CD4-positive, alpha-beta T cell treated with Interleukin-6 at 100 ng/mL for 8 hours (primary cell): ENCODE data around the gene NOD2.

Source experiments
- DNase-seq: peaks from one replicate; pipeline ENCODE4 v3.0.0-alpha.2; 2020; ENCODE audit warnings: mixed read lengths, low spot score

NOD2 gene

DNA sequence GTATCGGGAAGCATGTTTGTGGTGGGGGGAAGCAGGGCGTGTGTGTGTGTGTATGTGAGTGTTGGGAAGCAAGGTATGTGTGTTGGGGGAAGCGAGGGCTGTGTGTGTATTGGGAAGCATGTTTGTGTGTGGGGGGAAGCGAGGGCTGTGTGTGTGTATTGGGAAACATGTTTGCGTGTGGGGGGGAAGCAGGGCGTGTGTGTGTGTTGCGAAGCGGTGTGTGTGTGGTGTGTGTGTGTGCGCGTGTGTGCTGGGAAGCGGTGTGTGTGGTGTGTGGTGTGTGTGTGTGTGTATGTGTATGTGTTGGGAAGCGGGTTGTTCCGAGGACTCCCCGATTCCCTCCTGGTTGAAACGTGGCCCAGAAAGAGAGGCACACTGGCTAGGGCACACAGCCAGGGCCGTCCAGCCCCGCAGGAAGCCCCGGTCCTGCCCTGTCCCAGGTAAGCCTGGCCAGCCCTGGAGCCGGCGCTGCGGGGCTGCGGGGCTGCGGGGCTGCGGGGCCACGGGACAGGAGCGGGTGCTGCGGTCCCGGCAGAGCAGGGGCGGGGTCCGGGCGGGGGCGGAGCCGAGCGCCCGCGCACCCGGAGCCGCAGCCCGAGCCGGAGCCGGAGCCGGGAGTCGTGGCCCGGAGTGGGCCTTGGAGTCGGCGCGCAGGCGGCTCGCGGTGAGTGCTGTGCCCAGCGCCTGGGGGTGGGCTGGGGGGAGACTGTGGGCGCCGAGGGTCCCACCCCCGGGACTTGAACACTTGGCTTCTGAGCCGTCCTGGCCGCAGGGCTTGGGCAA lies at the start of gene NOD2:
Gene NOD2 (plus strand): TSS at position 608 of the 783 bp plus-strand sequence. CDS start 5,890 bp downstream, outside the sequence.
- peak; percentile 19 for DNase-seq

DNA sequence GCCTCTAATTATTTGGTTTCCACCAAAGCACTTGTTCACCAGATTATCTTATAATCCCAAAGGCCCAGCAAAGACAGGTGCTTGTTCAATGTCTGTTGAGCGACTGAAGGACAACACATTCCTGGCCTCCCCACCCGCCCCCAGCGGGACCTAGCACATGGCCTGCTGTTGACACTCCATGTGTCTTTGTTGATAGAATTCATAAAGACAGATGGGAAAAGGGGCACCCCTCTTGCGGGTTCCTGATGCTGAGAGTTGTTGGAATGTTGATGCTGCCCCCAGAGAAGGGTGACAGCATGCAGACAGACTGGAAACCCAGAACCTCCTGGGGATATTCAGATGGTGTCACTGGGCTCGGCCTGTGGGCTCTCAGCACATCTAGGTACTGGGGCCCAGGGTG lies 49.2 kb upstream of the NOD2 start:
- no peak for DNase-seq

DNA sequence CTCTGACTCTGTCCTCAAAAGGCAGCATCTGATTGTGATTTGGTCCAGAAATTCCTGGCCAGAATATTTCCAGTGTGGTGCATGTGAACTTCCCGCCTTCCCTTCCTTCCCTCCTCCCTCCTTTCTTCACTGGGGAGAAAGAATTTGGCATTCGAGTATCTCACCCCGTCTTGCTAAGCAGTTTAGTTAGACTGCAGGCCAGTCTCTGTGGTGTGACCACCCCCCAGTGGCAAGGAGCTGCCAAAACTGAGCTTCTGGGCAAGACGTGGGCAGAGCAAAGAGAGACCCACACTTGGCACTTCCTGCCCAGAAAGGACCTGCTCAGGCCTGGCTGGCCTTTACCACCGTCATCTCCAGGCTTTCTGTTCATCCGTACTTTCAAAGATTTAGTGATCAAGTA lies 48.7 kb upstream of the NOD2 start:
- peak; percentile 39 for DNase-seq

DNA sequence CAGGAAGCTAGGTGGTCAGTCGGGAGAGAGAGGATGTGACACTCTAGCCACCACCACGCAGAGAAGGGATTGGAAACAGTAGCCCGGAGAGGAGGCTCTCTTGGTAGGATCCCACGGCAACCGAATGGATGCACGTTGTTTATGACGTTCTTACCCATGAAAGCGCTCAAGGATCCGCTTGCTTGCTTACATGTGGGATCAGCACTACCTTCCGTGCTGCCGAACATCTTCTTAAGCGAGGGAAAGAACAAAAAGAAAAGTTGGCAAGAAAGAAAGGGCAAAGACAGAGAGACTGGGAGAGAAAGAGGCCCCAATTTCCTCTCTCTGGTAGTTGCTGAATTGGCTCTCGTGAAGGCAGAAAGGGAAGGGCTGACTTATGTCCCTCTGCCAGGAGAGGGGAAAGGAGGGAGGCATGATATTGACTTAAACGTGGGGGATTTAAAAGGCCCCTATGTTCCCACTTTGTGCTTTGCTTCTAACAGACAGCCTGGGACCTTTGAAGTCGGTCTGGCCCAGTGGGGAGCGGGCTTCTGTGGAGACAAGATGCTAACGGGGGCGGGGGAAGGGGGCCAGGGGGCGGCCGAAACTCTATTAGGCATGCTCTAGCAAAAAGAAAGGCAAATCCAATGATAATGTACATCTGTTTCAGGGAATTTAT lies 47.7 kb upstream of the NOD2 start:
- DNase-seq, result no peak

DNA sequence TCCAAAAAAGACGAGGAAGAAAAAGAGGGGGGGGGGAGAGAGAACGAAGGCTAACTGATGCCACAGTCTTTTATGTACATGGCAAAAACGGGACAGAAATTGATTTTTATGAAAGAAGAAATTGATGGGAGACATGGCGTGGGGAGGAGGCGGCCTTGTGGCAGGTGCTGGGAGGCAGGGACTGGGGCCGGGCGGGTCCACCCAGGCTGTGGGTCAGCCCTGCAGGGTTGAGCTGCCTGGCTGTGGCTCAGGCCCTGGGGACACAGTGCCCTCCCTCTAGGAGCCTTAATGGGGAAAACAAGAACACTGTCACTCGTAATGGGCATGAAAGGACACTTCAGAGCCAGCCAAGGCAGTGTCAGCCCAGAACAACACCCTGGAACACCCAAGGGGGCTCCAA lies 47.1 kb upstream of the NOD2 start:
- no peak for DNase-seq

DNA sequence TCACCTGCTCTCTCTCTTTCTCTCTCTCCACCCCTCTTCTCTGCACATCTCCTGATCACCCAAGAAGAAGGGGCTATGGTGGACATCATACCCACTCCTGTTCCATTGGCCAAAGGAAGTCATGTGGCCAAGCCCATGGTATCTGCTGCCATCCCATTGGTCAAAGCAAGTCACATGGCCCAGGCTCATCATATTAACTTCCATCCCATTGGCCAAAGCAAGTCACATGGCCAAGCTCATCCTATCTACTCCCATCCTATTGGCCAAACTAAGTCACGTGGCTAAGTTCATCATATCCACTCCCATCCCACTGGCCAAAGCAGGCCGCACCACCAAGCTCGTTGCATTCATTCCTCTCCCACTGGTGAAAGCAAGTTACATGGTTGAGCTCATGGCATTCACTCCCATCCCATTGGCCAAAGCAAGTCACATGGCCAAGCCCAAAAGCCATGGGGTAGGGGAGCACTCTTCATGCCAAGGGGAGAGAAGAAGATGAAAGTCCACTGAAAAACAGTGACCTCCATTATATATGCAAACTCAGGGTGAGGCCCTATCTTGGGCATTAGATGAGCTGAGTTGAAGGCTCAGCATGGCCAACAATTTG lies 41.5 kb upstream of the NOD2 start:
- DNase-seq, result no peak

DNA sequence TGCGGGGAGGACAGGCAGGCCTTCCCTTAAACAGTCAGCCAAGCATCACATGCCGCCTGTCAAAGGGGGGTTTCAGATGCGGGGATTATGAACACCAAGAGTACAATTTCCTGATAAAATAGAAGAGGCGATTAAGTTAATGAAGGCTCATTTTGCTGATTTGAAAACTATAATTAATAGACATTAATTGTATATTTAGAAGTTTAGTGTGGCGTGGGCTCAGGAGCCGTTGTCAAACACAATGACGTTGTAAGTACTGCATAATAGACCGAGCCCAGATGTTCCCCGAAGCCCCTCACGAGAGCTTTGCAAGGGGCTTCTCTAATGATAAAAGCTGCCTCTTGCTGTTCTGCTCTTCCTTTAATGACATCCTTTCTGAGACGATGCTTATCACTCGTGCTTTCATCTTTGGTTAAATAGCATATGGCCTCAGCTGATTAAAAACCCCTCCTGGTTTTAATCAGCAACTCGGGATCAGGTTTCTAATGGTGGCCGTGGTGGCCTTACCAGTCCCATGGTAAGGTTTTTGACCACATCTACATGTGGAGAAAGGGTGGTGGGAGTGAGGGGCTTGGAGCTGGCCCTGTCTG lies 40.5 kb upstream of the NOD2 start:
- DNase-seq, result no peak

DNA sequence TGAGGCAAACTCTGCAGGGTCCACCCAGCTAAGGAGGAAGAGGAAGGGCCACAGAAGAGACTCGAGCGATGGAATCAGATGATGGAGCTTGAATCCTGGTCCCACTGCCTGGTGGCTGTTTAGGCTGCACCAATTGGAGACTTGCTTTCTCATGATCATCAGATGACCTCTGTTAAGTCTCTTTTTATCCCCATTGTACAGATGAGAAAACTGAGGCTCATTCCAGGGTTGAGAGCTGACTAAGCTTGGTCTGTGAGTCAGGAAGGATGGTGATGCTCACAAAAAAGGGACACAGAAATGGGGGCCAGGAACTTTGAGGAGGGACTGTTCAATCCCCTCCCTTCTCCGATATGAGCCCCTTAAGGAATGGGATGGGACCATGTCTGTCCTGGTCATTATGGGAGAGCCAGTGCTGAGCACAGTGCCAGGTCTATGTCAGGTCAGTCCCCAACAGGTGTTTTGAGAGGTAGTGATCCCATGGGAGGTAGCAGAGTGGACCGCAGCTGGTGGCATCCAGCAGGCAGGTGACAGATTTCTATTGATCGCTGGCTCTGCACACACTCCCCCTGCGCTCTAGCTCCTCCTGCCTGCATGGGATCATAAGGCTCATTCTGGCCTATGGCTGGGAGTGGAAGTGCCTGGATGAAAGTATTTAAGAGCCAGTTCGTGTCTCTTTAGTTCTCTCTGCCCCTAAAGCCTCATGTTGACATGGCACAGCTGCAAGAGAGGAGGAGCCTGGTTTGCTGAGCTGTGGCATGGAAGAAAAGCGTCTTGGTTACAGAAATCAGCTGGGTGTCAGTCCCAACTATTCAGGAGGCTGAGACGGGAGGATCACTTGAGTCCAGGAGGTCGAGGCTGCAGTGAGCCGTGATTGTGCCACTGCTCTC lies 39.5 kb upstream of the NOD2 start:
- DNase-seq, result no peak

DNA sequence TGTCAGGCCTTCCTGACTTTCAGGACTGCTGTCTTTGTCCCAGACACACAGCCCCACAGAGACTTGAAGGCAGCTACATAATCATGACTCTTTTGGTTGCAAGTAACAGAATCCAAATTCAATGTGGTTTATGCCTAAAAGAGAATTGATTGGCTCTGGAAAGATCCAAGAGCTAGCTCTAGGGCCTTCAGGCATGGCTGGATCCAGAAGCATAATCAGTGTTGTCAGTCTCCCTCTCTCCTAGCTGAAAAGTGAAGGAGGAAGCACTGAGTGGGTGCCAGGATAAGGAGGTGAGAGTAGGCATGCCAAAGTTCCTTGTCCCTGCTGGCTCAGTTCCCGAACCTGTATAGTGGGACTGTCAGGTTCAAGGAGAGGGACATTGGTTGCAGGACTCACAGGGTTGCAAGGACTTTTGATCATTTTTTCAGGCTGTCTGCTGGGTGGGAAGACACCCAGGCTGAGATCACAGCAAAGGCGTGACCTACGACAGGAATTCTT lies 37.8 kb upstream of the NOD2 start:
- DNase-seq, result no peak

DNA sequence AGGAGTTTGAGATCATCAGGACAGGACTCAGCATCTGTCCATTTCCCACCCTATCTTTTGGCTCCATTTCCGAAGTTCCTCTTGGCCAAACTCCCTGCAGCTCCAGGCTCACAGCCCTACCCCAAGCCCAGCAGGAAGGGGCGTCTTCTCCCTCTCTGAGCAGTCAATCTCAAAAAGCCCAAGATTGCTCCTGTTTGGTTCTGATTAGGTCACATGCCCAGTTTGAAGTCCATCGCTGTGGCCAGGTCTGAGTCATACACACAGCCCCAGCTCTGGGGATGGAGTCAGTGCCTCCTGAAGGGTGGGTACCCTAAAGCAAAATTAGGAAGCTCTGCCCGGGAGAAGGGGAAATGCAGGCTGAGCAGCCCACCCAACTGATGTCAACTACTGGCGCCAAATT lies 36.2 kb upstream of the NOD2 start:
- DNase-seq, result no peak

DNA sequence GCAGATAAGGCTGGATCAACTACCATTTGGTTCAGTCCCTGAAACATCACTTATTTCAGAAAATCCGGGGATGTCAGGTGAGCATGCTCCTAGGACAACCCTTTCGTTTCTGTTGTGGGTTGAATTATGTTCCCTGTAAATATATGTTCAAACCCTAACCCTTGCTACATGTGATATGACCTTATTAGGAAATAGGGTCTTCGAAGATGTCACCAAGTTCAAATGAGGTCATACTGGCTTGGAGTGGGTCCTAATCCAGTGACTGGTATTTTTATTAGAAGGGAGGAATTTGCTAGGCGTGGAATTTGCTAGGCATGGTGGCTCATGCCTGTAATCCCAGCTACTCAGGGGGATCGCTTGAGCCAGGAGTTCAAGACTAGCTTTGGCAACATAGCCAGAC lies 33.6 kb upstream of the NOD2 start:
- DNase-seq, result no peak

DNA sequence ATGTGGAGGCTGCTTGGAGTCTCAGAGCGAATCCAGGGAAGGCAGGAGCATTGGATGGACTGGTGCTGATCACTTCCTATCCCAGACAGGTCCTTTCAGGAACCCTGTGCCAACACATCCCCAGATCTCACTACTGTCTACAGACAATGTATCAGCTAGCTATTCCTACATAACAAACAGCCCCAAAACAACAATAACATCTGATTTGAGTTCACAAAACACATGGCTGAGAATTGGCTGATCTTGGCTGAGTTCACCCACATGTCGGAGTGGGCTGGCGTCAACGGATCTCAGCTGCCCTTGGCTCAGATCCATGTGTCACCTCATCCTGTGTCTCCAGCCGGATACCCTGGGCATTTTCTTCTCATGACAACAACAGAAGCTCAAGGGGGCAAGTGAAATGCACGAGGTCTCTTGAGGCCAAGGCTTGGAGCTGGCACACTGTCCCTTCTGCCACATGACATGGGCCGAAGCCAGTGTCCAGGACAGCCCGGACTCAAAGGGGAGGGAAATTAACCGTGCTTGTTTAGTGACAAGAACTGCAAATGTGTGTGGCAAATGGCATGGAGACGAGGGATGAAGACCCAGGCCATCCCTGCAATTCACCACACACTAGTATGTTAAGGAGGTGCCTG lies 31.0 kb upstream of the NOD2 start:
- DNase-seq, result no peak

DNA sequence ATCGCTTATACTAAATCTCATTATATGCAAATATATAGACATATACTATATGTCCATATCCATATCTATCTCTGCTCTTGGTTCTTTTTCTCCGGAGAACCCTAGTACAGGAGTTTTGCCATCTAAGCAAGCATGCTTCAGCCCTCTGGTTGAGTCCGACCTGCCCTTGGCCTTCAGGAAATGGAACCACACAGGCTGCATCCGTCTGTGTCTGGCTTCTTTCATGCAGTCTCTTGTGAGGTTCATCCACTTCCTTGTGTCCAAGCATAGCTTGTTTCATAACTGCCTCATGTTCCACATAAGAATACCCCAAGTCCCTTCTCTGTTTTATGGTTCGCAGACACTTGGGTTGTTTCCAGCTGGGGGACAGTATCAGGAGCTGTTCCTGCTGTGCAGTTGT lies 29.1 kb upstream of the NOD2 start:
- no peak for DNase-seq

DNA sequence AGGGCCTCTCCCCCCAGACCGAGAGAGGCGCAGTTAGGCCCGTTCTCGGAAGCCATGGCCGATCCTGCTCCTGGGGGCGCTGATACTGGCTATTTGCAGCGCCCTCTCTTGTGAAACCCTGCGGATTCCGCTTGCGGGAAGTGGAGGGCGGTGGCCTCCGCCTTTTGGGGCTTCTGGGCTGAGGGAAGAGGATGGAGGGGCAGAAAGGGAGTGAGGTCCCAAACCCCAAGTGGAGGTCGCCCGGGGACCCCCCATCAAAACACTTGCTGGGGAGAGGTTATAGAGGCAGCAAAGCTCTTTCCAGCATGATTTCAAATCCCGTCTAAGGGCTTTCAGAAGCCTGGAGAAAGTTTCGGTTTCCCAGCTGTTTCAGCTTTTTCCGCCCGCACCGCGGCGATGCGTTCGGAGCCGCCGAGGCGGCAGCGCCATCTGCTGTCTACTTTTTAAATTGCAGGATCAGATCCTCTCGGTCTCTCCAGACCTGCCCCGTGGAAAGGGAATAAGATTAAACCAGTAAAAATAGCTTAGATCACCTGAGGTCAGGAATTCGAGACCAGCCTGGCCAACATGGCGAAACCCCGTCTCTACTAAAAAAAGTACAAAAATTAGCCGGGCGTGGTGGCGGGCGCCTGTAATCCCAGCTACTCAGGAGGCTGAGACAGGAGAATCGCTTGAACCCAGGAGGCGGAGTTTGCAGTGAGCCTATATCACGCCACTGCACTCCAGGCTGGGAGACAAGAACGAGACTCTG lies 28.1 kb upstream of the NOD2 start:
- DNase-seq, result peak; percentile 78

DNA sequence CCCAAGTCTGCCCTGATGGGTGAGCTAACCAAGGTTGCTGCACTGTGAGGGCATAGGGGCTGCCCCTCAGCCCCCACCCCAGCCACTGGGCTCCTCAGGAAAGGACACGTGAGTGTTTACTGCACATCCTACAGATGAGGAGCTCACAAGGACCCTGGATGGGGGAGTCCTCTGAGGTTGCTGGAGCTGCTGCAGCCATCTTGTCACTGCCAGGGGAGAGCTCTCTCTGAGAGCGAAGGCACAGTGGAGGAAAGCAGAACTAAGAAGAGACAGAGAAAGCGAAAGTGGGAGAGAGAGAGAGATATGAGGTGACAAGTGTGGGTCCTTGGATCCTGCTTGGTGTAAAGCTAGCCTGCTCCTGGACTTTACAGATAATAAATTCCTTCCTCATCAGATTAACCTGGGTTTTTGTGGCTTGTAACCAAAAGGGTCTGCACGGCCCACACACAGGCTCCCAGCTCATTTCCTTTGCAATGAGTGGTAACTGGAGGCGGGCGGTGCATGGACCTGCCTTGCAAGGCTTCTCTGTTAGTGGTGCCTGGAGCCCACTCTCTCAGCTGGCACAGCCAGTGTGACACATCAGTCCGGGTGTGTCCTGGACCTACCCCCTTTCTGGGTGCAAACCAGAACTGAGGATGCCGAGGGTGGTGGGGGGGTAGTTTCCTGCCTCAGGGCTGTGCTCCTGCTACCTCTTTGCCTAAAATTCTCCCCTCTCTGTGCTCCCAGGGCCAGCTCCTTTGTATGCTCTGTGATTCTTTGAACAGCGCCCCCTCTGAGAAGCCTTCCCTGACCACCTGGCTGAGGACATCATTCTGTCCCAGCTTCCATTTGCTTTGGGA lies 26.5 kb upstream of the NOD2 start:
- peak; percentile 50 for DNase-seq

DNA sequence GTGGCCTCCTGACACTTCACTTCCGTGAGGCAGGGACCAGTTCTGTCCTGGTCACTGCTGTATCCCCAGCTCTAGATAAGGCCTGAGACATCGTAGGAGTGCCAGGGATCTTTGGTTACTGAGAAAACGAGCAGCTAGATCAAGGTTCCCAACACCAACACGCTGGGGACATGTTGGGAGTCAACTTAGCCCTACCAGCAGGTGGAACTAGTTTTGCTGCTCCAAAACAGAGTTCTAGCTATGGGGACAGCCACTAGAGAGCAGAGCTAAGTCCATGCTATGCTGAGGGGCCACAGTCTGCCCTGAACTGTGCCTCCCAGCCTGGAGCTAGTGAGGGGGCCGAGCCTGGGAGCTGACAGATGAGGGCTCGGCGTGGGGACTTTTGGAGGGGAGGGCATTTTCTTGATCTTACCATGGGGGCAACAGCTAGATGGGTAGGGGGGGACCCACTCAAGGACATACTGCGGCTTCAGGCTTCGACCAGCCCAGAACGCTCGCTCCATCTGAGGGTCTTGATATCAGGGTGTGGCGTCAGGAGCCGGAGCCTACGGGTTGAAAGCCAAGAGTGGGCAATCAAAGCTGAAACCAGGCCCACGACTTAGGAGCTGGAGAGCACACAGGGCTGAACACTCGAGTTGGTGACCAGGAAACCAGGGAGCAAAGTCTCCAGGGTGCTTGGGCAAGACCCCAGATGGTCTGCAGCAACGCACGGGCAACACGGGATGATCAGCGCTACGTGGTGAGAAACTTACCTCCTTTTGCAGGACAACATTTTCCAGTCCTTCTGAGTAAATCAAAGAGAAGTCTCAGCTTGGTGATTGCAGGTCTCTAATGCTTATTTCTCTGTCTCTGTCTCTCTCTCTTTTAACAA lies 25.7 kb upstream of the NOD2 start:
- DNase-seq, result peak; percentile 20

DNA sequence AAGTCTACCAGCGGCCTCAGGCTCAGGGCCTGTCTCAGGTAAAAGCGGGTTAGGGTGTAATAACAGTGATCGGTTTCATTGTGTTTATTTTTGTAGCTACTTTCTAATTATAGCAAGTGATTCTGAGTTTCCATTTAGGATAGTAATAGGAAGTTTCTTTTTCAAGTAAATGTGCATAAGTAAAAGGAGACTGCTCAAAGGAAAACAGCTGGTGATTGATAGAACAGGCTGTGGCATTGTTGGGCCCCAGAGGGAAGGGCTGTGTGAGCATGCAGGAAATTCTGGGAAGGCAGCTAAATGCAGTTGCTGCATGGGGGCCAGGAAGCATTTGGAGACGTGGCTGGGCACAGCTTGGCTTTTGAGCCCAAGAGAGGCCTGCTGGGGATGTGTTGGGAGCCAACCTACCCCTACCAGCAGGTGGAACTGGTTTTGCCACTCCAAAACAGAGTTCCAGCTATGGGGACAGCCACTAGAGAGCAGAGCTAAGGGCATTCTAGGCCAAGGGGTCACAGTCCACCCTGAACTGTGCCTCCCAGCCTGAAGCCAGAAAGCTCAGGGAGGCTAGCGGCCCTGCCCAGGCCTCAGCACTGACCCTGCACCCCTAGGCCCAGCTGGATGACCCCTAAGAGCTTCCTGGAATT lies 24.9 kb upstream of the NOD2 start:
- no peak for DNase-seq

DNA sequence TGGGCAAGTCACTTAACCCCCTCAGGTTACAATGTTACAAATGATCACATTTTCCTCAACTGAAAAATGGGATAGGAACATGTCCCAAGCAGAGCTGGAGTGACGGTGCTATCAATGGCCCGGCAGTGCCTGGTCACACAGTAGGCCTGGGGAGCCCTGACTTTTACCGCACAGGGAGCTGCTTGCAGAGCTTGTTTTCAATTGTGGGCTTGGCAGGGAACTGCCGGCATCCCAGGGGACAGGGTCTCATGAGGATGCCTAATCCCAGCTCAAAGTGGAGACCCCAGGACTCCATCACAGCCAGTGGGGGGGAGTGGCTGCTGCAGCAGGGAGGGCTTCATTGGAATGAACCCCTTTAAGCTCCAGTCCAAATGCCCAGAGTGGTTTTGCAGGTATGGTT lies 23.7 kb upstream of the NOD2 start:
- DNase-seq, result no peak
